Fibroblast of villous mesenchyme (primary cell): ENCODE measurements around the gene TSEN2. TPM values are rescaled to one million over a fixed set of nuclear protein-coding genes. Genes with fewer than 3 reads are reported as not detected.

ENCODE experiments used
- DNase-seq: peaks from one replicate; pipeline ENCODE4 v3.0.0-alpha.2; 2010; ENCODE audit warnings: low read depth
- H3K4me3 ChIP-seq: 2 replicates; pipeline ENCODE4 v1.5.1; 2011; ENCODE audit warnings: low read depth, mild to moderate bottlenecking, low read length
- total RNA-seq: library from RNA; depleted of rRNA; stranded (reverse); fragments of >200 nt; gene quantifications from 2 replicates; pipeline ENCODE4 v1.2.3, GENCODE V29; 2012
- TF ChIP-seq, protein P1 (sequence below): IDR thresholded peaks from 2 replicates; pipeline ENCODE4 v1.5.1; 2012; ENCODE audit warnings: low read depth, mild to moderate bottlenecking, low read length; ENCODE audit not compliant: insufficient read depth

Gene TSEN2
- 8.4 and 17.3 TPM in 2 replicates for total RNA-seq

DNA sequence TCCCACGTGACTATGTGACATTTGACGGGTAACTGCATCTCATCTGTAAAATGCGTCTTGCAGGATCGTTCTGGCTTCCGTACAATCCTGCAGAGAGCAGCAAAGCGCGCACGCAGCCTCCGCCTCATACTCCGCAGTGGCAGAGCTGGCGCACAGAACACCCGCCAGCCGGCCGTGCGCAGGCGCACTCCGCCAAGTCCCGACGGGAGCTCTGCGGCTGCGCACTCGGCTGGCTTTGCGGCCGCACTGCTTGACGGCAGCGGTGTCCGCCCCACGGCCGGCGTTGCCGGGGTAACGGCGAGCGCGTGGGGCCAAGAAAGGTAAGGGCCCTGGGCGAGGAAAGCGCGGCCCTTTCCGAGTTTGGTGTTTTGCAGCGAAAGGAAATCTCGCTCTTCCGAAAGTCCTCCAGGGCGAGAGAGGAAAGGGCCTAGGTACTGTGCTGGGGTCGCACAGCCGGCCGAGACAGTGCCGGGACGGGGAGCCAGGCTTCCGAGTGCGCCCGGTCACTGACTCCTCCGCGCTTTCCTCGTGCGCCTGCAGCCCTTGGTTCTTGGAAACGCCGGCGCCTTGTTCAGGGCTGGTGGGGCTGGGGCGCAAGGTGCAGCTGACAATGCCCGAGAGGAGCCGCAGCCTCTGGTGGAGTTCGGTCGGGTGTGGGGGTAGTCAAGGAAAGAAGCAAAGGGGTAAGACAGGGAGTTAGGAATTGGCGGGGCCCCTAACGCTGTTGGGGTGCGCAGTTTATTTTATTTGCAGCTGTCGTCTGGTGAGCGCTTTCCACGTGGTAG, at the start of gene TSEN2:
TSEN2 (plus strand) TSS at position 283 of the 785 bp plus-strand sequence. CDS start 5,321 bp downstream, outside the sequence.
- TF ChIP-seq, protein P1, sequence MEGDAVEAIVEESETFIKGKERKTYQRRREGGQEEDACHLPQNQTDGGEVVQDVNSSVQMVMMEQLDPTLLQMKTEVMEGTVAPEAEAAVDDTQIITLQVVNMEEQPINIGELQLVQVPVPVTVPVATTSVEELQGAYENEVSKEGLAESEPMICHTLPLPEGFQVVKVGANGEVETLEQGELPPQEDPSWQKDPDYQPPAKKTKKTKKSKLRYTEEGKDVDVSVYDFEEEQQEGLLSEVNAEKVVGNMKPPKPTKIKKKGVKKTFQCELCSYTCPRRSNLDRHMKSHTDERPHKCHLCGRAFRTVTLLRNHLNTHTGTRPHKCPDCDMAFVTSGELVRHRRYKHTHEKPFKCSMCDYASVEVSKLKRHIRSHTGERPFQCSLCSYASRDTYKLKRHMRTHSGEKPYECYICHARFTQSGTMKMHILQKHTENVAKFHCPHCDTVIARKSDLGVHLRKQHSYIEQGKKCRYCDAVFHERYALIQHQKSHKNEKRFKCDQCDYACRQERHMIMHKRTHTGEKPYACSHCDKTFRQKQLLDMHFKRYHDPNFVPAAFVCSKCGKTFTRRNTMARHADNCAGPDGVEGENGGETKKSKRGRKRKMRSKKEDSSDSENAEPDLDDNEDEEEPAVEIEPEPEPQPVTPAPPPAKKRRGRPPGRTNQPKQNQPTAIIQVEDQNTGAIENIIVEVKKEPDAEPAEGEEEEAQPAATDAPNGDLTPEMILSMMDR, result peak; percentile 35
- H3K4me3 ChIP-seq, result peak within 1 kb of the TSS; percentile 88
- peak; percentile 94 for DNase-seq

DNA sequence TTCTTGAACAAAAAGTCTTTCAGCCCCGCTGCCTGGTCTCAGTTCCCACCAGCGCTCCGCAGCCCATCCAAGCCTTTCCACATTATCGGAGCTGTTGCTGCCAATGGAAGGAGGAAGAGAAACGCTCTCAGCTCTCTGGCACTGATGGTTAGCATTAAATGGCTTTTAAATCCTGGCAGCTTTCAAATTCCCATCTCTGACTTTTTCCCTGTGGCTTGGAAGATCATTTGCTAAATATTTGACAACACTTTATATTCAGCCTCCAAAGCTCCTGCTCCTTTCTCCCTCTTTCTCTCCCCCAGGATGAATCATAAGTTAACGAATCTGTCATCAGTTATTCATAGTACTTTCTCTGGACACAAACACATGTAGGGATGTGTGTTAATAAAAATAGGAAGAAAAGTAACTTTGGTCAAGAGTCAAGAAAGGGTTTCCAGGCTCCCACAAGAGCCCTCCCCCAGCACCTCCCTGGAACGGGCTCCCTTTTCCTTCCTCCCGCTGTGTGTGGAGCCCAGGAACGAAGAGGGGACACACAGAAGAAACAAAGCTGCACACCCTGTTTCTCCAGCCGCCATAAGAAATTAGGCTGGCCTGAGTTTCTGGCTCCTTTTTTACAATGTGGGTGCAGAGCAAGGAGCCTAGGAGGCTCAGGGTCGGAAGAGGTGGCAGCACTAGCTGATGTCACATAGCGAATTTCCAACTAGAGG, 47.6 kb upstream of the TSEN2 start:
- DNase-seq, result no peak
- no peak overlapping the region for H3K4me3 ChIP-seq
- TF ChIP-seq, protein P1, result no peak

GRCh38 chr3:12437221-12437605, 47.1 kb upstream of the TSEN2 start:
- DNase-seq, result no peak
- TF ChIP-seq, protein P1, result no peak
- H3K4me3 ChIP-seq, result no peak overlapping the region

DNA sequence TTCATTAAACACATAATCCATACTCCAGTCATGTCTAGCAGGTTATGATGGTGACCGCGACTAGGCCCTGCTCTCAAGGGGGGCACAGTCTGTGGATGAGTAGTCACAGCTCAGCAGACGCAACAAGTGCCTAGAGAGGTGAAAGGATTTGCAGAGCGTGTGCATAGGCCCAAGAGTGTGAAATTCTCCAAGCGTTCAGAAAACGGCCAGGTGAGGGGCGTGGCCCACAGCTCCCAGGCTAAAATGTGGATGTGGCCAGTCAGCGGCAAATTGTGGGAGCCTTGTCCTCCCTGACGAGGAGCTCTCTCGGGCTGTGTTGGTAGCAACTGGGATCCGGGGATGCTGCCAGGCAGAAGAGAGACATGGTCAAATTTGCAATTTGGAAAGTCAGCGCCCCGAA, 46.4 kb upstream of the TSEN2 start:
- TF ChIP-seq, protein P1, result no peak
- DNase-seq, result no peak
- H3K4me3 ChIP-seq, result no peak overlapping the region

GRCh38 chr3:12438318-12438717, 46.0 kb upstream of the TSEN2 start:
- DNase-seq, result no peak
- TF ChIP-seq, protein P1, result no peak
- H3K4me3 ChIP-seq, result no peak overlapping the region

- no peak for DNase-seq
- H3K4me3 ChIP-seq, result no peak overlapping the region
- TF ChIP-seq, protein P1, result no peak
Measured at GRCh38 chr3:12439161-12439940, 44.9 kb upstream of the TSEN2 start.
